OCI-LY7 (cell line): Measurements from ENCODE around the gene CASP2. TPM values are rescaled to one million over a fixed set of nuclear protein-coding genes. Genes with fewer than 3 reads are reported as not detected.

ENCODE experiments used
- BruUV-seq: library from RNA; stranded (reverse); fragments of 400-500 nt; replicated peaks from 2 replicates; lab custom pipeline; 2021; lab: Mats Ljungman, UMichigan
- CTCF ChIA-PET: fragments of 300-600 bp; sonication (Branson Sonifier 250); formaldehyde crosslinking; loops from one replicate; lab custom pipeline; 2022; ENCODE audit warnings: antibody characterized with exemption; ENCODE audit not compliant: unreplicated experiment; lab: Charles Lee
- POLR2A ChIA-PET: fragments of 300-600 bp; sonication (Branson Sonifier 250); formaldehyde crosslinking; loops from one replicate; lab custom pipeline; 2022; ENCODE audit warnings: antibody characterized with exemption; lab: Charles Lee
- DNase-seq: peaks from one replicate; pipeline ENCODE4 v3.0.0-alpha.2; 2015; ENCODE audit warnings: low spot score
- H2AFZ ChIP-seq: fragments of 200-600 bp; sonication (generic), shearing (Covaris generic); 2 replicates; pipeline ENCODE4 v1.6.1; 2014; ENCODE audit warnings: mild to moderate bottlenecking, antibody characterized with exemption, low read length, moderate library complexity
- H3K27ac ChIP-seq: fragments of 200-600 bp; sonication (generic); 2 replicates; pipeline ENCODE4 v1.5.1; 2014; ENCODE audit warnings: mixed run types, low read depth, mild to moderate bottlenecking, moderate library complexity, low read length, inconsistent platforms; ENCODE audit not compliant: poor library complexity, severe bottlenecking
- H3K36me3 ChIP-seq: fragments of 200-600 bp; sonication (generic); 2 replicates; pipeline ENCODE4 v1.6.1; 2014; ENCODE audit warnings: mild to moderate bottlenecking, antibody characterized with exemption, low read length, moderate library complexity, mixed read lengths; ENCODE audit not compliant: insufficient read depth
- H3K4me1 ChIP-seq: fragments of 200-600 bp; sonication (generic); 2 replicates; pipeline ENCODE4 v1.5.1; 2014; ENCODE audit warnings: mild to moderate bottlenecking, low read length; ENCODE audit not compliant: insufficient read depth, poor library complexity, severe bottlenecking
- H3K4me2 ChIP-seq: fragments of 200-600 bp; sonication (generic); 2 replicates; pipeline ENCODE4 v1.6.1; 2014; ENCODE audit warnings: mild to moderate bottlenecking, low read length
- H3K4me3 ChIP-seq: fragments of 200-600 bp; sonication (generic); 2 replicates; pipeline ENCODE4 v1.5.1; 2014; ENCODE audit warnings: mild to moderate bottlenecking, low read depth, low read length; ENCODE audit not compliant: poor library complexity, severe bottlenecking
- H3K79me2 ChIP-seq: fragments of 200-600 bp; sonication (generic); 2 replicates; pipeline ENCODE4 v1.6.1; 2016; ENCODE audit warnings: low read depth, mild to moderate bottlenecking, low read length, moderate library complexity, mixed read lengths; ENCODE audit not compliant: insufficient read depth
- H3K9me2 ChIP-seq: fragments of 200-600 bp; sonication (generic); 2 replicates; pipeline ENCODE4 v1.6.1; 2016; ENCODE audit warnings: mild to moderate bottlenecking, low read length, mixed read lengths; ENCODE audit not compliant: insufficient read depth
- H3K9me3 ChIP-seq: fragments of 200-600 bp; sonication (generic); 2 replicates; pipeline ENCODE4 v1.6.1; 2014; ENCODE audit warnings: mild to moderate bottlenecking, mixed run types, low read length, mixed read lengths
- H4K20me1 ChIP-seq: fragments of 200-600 bp; sonication (generic); 2 replicates; pipeline ENCODE4 v1.6.1; 2014; ENCODE audit warnings: mild to moderate bottlenecking, antibody characterized with exemption, low read length, moderate library complexity, mixed read lengths; ENCODE audit not compliant: insufficient read depth
- EZH2phosphoT487 ChIP-seq: fragments of 200-600 bp; sonication (generic); IDR thresholded peaks from 2 replicates; pipeline ENCODE4 v1.6.1; 2018; ENCODE audit warnings: low read depth, borderline replicate concordance, mild to moderate bottlenecking, mixed run types, antibody characterized with exemption, low read length, moderate library complexity, mixed read lengths
- intact Hi-C: fragments of 100-400 bp; cut with micrococcal nuclease; formaldehyde crosslinking; loops from one replicate; pipeline ENCODE4 v1.10.0; 2022; ENCODE audit not compliant: unreplicated experiment
- total RNA-seq, 2 experiments: library from RNA; depleted of rRNA in 1 of 2; stranded (reverse); fragments of >200 nt in 1 of 2; shearing (Covaris generic) in 1 of 2; gene quantifications; 2 replicates each; pipeline ENCODE4 v1.2.3, GENCODE V29; 2014 to 2022
- TF ChIP-seq, protein P1 (sequence below): fragments of 200-600 bp; sonication (generic); conservative IDR thresholded peaks from 2 replicates; pipeline ENCODE4 v1.5.1; 2014; ENCODE audit warnings: mild to moderate bottlenecking, antibody characterized with exemption, low read length, moderate library complexity, mixed read lengths

Gene CASP2
- total RNA-seq, 2 experiments from 2014 or later: 27.2 to 61.6 TPM

DNA sequence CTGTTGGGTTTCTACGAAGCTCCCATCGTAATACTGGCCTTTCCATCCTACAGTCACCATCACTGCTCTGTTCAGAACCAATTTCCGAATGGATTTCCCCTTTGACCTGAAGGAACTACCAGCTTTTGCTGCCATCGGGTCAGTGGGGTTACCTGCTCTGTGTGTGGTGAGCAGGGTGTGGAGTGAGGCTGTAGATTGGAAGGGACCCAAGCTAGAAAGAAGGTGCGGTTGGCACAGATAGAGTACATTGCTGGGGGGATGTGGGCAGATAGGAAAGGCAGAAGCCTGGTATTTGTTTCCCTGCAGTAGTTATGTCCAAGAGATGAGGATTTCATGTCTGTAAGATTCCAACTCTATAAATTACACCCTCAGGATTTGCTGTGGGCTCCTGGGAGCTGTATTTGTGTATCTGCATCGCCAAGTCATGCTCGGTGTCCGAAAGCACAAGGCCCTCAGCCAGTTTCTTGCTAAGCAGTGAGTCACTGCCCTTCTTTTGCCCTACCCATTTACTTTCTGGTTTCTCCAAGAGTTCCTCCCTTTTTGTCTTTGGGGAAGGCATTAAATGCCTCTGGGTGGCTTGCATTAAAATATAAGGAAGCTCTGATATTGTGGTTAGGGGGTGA is 43.1 kb downstream of the CASP2 start:
- Histone ChIP-seq H3K4me2 (no peak overlapping the region), H3K27ac (no peak overlapping the region), H2AFZ (no peak overlapping the region), H3K79me2 (no peaks in the 10 kb centered on the region), H3K36me3 (no peaks in the 10 kb centered on the region), H4K20me1 (no peaks in the 10 kb centered on the region), H3K9me3 (no peaks in the 10 kb centered on the region), H3K4me1 (peaks cover 12% of the 10 kb centered on the region), H3K9me2 (no peaks in the 10 kb centered on the region), H3K4me3 (no peak overlapping the region)
- TF ChIP-seq, protein P1, sequence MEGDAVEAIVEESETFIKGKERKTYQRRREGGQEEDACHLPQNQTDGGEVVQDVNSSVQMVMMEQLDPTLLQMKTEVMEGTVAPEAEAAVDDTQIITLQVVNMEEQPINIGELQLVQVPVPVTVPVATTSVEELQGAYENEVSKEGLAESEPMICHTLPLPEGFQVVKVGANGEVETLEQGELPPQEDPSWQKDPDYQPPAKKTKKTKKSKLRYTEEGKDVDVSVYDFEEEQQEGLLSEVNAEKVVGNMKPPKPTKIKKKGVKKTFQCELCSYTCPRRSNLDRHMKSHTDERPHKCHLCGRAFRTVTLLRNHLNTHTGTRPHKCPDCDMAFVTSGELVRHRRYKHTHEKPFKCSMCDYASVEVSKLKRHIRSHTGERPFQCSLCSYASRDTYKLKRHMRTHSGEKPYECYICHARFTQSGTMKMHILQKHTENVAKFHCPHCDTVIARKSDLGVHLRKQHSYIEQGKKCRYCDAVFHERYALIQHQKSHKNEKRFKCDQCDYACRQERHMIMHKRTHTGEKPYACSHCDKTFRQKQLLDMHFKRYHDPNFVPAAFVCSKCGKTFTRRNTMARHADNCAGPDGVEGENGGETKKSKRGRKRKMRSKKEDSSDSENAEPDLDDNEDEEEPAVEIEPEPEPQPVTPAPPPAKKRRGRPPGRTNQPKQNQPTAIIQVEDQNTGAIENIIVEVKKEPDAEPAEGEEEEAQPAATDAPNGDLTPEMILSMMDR: no peak
- no peak for TF ChIP-seq EZH2phosphoT487
- no TSS peak for BruUV-seq
- DNase-seq: no peak
- intact Hi-C loops: no loop called here
- ChIA-PET CTCF (no interaction called here), POLR2A (no interaction called here)

DNA sequence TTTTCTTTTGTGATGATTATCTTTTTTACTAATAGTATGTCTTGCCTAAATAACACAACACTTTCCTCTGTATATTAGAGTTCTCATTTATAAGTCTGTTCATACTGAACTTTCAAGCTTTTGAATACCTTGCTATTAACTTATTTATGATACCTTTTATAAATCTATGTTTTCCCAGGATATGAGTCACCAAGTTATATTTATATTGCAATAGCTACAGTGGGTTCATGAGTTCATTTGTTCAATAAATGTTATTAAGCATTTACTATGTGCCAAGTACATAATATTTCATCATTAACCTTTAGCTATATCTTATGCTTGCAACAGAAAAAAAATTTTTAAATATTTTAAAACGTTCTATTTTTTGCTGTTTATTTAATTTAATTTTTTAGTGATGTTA is 46.1 kb downstream of the CASP2 start:
- Histone ChIP-seq H3K9me3 (no peaks in the 10 kb centered on the region), H3K27ac (no peak overlapping the region), H3K9me2 (no peaks in the 10 kb centered on the region), H3K36me3 (no peaks in the 10 kb centered on the region), H3K4me3 (no peak overlapping the region), H4K20me1 (no peaks in the 10 kb centered on the region), H3K4me1 (no peaks in the 10 kb centered on the region), H3K79me2 (no peaks in the 10 kb centered on the region), H2AFZ (no peak overlapping the region), H3K4me2 (no peak overlapping the region)
- ChIA-PET POLR2A (interaction anchor here (2.1 kb wide), 1 partner anchor 8 kb away, joined by 4 read pairs; no protein-coding TSS in a partner anchor), CTCF (no interaction called here)
- TF ChIP-seq, protein P1: no peak
- no peak for TF ChIP-seq EZH2phosphoT487
- DNase-seq: no peak
- BruUV-seq: no TSS peak
- intact Hi-C loops: no loop called here

DNA sequence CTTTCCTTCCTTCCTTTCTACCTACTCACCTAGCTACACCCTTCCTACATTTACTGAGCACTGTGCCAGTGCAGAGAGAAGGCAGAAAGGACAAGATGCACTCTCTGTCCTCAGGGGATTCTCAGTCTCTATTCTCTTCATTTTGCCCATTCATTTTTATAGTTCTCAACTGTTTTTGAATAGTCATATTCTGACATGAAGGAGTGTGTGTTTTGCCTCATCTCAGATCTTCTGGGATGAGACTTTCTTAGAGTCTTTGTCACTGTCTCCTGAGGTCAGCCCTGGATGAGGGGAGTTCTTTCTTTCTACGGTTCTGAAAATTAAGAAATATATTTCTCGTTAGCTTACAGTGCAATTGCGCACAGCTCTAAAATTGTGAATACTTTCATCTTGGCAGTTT is 49.1 kb downstream of the CASP2 start:
- intact Hi-C loops: no loop called here
- no peaks in the 10 kb centered on the region for H3K9me2 ChIP-seq
- no peak for DNase-seq
- H2AFZ ChIP-seq: no peak overlapping the region
- TF ChIP-seq EZH2phosphoT487: no peak
- TF ChIP-seq, protein P1: no peak
- POLR2A ChIA-PET: interaction anchor here (0.6 to 1.8 kb wide), 6 partner anchors 9 to 1038 kb away, joined by 3 to 7 read pairs (median 4); no protein-coding TSS in a partner anchor
- H3K27ac ChIP-seq: no peak overlapping the region
- H3K36me3 ChIP-seq: no peaks in the 10 kb centered on the region
- H3K4me3 ChIP-seq: no peak overlapping the region
- H3K4me1 ChIP-seq: no peaks in the 10 kb centered on the region
- no peaks in the 10 kb centered on the region for H3K79me2 ChIP-seq
- no peaks in the 10 kb centered on the region for H3K9me3 ChIP-seq
- H3K4me2 ChIP-seq: no peak overlapping the region
- H4K20me1 ChIP-seq: no peaks in the 10 kb centered on the region
- no TSS peak for BruUV-seq
- CTCF ChIA-PET: interaction anchor here (1.1 kb wide), 1 partner anchor 27 kb away, joined by 4 read pairs; no protein-coding TSS in a partner anchor
